Transverse colon (tissue), 4 donors: ENCODE measurements around the gene PTPN20.

Experiments
- EP300 ChIP-seq: sonication (generic); formaldehyde crosslinking; IDR thresholded peaks from one replicate; pipeline ENCODE4 v1.6.1; 2017; ENCODE audit warnings: antibody characterized with exemption, low read depth
- POLR2A ChIP-seq: fragments of 450-650 bp; IDR thresholded peaks from one replicate; pipeline ENCODE4 v1.6.1; 2016; ENCODE audit warnings: antibody characterized with exemption, mild to moderate bottlenecking, moderate library complexity
- POLR2AphosphoS5 ChIP-seq, 3 donors: sonication (generic); formaldehyde crosslinking; IDR thresholded peaks; one replicate each; pipeline ENCODE4 v1.6.1; 2016; ENCODE audit warnings: antibody characterized with exemption in 3 of 3
- TF ChIP-seq, protein P1 (sequence below), 5 experiments: fragments of 200-600 bp in 3 of 5; fragments of 450-650 bp in 2 of 5; sonication (generic) in 3 of 5; IDR thresholded peaks; 1 replicate in 2 of 5; 2 replicates in 3 of 5; pipeline ENCODE4 v1.5.1; 2016 to 2017; ENCODE audit warnings: antibody characterized with exemption in 5 of 5, inconsistent platforms in 3 of 5, mild to moderate bottlenecking in 2 of 5, moderate library complexity in 1 of 5

DNA sequence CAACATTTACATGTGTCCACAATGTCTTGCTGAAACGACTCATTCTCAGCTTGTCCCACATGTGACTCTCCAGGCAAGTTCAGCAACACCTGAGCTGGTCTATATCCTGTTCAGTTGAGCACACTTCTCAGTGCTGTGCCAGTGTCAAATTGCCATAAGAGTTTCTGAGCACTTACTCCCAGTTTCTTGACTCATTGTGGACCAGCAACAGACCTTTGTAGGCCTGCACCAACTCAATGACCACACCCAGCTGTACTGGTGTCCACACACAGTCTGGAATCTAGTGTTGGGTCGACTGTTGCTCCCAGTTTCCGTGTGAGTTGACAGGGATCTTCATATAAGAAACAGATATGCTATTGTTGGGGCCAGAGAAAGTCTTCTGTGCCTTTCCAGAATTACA is 88.0 kb downstream of the PTPN20 start:
- TF ChIP-seq, protein P1, sequence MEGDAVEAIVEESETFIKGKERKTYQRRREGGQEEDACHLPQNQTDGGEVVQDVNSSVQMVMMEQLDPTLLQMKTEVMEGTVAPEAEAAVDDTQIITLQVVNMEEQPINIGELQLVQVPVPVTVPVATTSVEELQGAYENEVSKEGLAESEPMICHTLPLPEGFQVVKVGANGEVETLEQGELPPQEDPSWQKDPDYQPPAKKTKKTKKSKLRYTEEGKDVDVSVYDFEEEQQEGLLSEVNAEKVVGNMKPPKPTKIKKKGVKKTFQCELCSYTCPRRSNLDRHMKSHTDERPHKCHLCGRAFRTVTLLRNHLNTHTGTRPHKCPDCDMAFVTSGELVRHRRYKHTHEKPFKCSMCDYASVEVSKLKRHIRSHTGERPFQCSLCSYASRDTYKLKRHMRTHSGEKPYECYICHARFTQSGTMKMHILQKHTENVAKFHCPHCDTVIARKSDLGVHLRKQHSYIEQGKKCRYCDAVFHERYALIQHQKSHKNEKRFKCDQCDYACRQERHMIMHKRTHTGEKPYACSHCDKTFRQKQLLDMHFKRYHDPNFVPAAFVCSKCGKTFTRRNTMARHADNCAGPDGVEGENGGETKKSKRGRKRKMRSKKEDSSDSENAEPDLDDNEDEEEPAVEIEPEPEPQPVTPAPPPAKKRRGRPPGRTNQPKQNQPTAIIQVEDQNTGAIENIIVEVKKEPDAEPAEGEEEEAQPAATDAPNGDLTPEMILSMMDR (IDR thresholded peaks at IDR 0.05), result no peak
- TF ChIP-seq POLR2A (no peak), EP300 (no peak), POLR2AphosphoS5 (IDR thresholded peaks at IDR 0.05) (no peak)
